HG02970 (cell line): Measurements from ENCODE around the gene NELFCD.
"Not testable (repeated sequence)": the region's sequence is repeated elsewhere in the genome, so short reads cannot be mapped to it uniquely, and the experiment has no call there.

ENCODE experiments used
- ATAC-seq: cut with Tn5 transposase; IDR thresholded peaks from one replicate; pipeline ENCODE4 v1.9.1; 2021; ENCODE audit warnings: mild to moderate bottlenecking, moderate library complexity, moderate number of reproducible peaks; ENCODE audit not compliant: unreplicated experiment, low FRiP score

NELFCD gene

GRCh38 chr20:58973179-58973578 lies 7.9 kb upstream of the NELFCD start:
- no peak for ATAC-seq

- no peak for ATAC-seq
These were observed 7.2 kb upstream of the NELFCD start for GRCh38 chr20:58973866-58974265.

- no peak for ATAC-seq
These were observed 5.7 kb upstream of the NELFCD start for GRCh38 chr20:58975353-58975752.

- ATAC-seq = no peak
These were observed 4.9 kb upstream of the NELFCD start for GRCh38 chr20:58976061-58976730.

GRCh38 chr20:58978351-58979190 lies 2.5 kb upstream of the NELFCD start:
- ATAC-seq = no peak

- no peak for ATAC-seq
These were observed 740 bp downstream of the NELFCD start for GRCh38 chr20:58981628-58982364.

GRCh38 chr20:58982406-58983114 lies 1.5 kb downstream of the NELFCD start:
- no peak for ATAC-seq

GRCh38 chr20:58983115-58983468 lies 2.0 kb downstream of the NELFCD start:
- ATAC-seq = not testable (repeated sequence)

- no peak for ATAC-seq
These were observed 3.6 kb downstream of the NELFCD start for GRCh38 chr20:58984691-58985090.

GRCh38 chr20:58985656-58986055 lies 4.6 kb downstream of the NELFCD start:
- ATAC-seq = no peak

GRCh38 chr20:58986286-58986967 lies 5.4 kb downstream of the NELFCD start:
- ATAC-seq = no peak

GRCh38 chr20:58986968-58987517 lies 6.0 kb downstream of the NELFCD start:
- no peak for ATAC-seq

- no peak for ATAC-seq
These were observed 6.9 kb downstream of the NELFCD start for GRCh38 chr20:58987790-58988564.

GRCh38 chr20:58988565-58988882 lies 7.5 kb downstream of the NELFCD start:
- ATAC-seq = no peak

- ATAC-seq = no peak
These were observed 8.1 kb downstream of the NELFCD start for GRCh38 chr20:58989196-58989595.

- no peak for ATAC-seq
These were observed 9.8 kb downstream of the NELFCD start for GRCh38 chr20:58990651-58991445.

GRCh38 chr20:58991715-58992114 lies 10.7 kb downstream of the NELFCD start:
- no peak for ATAC-seq

GRCh38 chr20:58992911-58993310 lies 11.9 kb downstream of the NELFCD start:
- ATAC-seq = no peak
